Ishikawa (cell line): ENCODE results near the gene PRKN.

Experiments used
- CEBPB ChIP-seq: IDR thresholded peaks from 2 replicates; pipeline ENCODE4 v1.6.1; 2012
- EGR1 ChIP-seq: IDR thresholded peaks from 2 replicates; pipeline ENCODE4 v1.6.1; 2012
- EP300 ChIP-seq: IDR thresholded peaks from 2 replicates; pipeline ENCODE4 v1.6.1; 2012; ENCODE audit warnings: borderline replicate concordance
- FOXM1 ChIP-seq: IDR thresholded peaks from 2 replicates; pipeline ENCODE4 v1.6.1; 2012; ENCODE audit warnings: low read depth, borderline replicate concordance
- MAX ChIP-seq: IDR thresholded peaks from 2 replicates; pipeline ENCODE4 v1.6.1; 2012
- NFIC ChIP-seq: IDR thresholded peaks from 2 replicates; pipeline ENCODE4 v1.6.1; 2012
- RAD21 ChIP-seq: IDR thresholded peaks from 2 replicates; pipeline ENCODE4 v1.6.1; 2012; ENCODE audit warnings: low read depth
- TAF1 ChIP-seq: IDR thresholded peaks from 2 replicates; pipeline ENCODE4 v1.6.1; 2012; ENCODE audit warnings: low read depth, mild to moderate bottlenecking
- TCF12 ChIP-seq: IDR thresholded peaks from 2 replicates; pipeline ENCODE4 v1.6.1; 2012; ENCODE audit warnings: low read depth
- TEAD4 ChIP-seq: IDR thresholded peaks from 2 replicates; pipeline ENCODE4 v1.6.1; 2012
- YY1 ChIP-seq: IDR thresholded peaks from 2 replicates; pipeline ENCODE4 v1.6.1; 2012; ENCODE audit warnings: low read depth
- ZBTB7A ChIP-seq: IDR thresholded peaks from 2 replicates; pipeline ENCODE4 v1.6.1; 2012; ENCODE audit warnings: low read depth
- TF ChIP-seq, protein P1 (sequence below): IDR thresholded peaks from 2 replicates; pipeline ENCODE4 v1.6.1; 2012
- TF ChIP-seq, protein P2 (sequence below): IDR thresholded peaks from 2 replicates; pipeline ENCODE4 v1.6.1; 2012; ENCODE audit warnings: low read depth, mild to moderate bottlenecking

The PRKN gene

GRCh38 chr6:161349886-161350285, 1377.7 kb downstream of the PRKN start:
- TF ChIP-seq, protein P1, sequence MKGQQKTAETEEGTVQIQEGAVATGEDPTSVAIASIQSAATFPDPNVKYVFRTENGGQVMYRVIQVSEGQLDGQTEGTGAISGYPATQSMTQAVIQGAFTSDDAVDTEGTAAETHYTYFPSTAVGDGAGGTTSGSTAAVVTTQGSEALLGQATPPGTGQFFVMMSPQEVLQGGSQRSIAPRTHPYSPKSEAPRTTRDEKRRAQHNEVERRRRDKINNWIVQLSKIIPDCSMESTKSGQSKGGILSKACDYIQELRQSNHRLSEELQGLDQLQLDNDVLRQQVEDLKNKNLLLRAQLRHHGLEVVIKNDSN: no peak
- no peak for TF ChIP-seq MAX
- no peak for TF ChIP-seq NFIC

DNA sequence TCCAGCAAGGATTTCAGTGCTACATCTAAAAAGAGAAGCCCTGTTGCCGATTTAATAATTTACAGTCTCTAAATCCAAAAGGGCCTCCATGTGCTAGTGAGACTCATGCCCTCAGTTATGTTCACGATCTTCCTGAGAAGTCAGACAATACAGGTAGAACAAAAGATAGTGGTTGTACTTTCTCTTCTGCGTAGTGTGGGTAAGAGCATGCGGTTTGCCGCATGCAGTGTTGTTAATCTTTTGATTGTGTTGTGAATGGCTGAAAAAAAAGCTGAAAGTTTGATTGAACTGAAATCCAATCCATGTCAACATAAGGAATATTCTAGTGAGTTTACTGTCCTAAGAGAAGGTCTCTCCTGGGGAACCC, 1379.0 kb downstream of the PRKN start:
- TF ChIP-seq CEBPB: no peak
- TF ChIP-seq ZBTB7A: no peak
- TF ChIP-seq TEAD4: no peak
- no peak for TF ChIP-seq TCF12
- no peak for TF ChIP-seq YY1

DNA sequence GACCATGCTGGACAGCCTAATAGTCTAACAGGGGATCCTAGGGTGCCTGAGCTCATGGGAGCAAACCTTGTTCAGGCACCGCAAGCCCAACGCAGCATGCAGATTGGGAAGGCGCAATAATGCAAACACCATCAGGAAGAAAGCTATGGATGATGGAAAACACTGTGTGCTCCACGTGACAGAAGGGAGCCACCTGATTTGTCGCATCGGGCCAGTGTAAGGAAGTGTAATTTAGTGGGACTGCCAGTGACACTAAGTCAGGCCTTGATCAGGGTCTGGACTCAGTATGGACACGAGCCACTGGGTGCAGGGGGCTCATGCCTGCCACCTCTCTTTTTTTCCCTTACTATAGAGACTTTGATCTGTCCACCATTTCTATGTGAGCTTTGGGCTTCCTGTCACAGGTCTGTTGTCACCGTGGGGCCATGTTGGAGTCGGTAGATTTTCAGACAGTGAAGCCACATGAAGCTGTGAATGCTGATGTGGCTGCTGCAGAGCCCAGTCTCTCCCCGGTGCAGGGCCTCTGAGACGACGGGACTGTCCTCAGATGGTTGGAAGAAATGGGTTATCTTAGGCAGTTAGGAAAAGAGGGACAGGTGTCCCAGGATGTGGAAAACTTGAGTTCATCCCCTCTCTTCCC, 1379.5 kb downstream of the PRKN start:
- TF ChIP-seq TAF1 (no peak), MAX (no peak), EP300 (no peak), TEAD4 (no peak), ZBTB7A (no peak), RAD21 (no peak), YY1 (no peak), EGR1 (no peak), FOXM1 (no peak), TCF12 (no peak), CEBPB (no peak)
- TF ChIP-seq, protein P2, sequence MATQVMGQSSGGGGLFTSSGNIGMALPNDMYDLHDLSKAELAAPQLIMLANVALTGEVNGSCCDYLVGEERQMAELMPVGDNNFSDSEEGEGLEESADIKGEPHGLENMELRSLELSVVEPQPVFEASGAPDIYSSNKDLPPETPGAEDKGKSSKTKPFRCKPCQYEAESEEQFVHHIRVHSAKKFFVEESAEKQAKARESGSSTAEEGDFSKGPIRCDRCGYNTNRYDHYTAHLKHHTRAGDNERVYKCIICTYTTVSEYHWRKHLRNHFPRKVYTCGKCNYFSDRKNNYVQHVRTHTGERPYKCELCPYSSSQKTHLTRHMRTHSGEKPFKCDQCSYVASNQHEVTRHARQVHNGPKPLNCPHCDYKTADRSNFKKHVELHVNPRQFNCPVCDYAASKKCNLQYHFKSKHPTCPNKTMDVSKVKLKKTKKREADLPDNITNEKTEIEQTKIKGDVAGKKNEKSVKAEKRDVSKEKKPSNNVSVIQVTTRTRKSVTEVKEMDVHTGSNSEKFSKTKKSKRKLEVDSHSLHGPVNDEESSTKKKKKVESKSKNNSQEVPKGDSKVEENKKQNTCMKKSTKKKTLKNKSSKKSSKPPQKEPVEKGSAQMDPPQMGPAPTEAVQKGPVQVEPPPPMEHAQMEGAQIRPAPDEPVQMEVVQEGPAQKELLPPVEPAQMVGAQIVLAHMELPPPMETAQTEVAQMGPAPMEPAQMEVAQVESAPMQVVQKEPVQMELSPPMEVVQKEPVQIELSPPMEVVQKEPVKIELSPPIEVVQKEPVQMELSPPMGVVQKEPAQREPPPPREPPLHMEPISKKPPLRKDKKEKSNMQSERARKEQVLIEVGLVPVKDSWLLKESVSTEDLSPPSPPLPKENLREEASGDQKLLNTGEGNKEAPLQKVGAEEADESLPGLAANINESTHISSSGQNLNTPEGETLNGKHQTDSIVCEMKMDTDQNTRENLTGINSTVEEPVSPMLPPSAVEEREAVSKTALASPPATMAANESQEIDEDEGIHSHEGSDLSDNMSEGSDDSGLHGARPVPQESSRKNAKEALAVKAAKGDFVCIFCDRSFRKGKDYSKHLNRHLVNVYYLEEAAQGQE: no peak
- TF ChIP-seq, protein P1: no peak

- TF ChIP-seq EP300 (no peak), ZBTB7A (no peak), FOXM1 (no peak), YY1 (no peak), MAX (no peak), TCF12 (no peak)
- TF ChIP-seq, protein P1: no peak
Observed at GRCh38 chr6:161347125-161347524, 1380.4 kb downstream of the PRKN start.

GRCh38 chr6:161346717-161347116, 1380.8 kb downstream of the PRKN start:
- TF ChIP-seq ZBTB7A (no peak), TAF1 (no peak), CEBPB (no peak), MAX (no peak), EGR1 (no peak), FOXM1 (no peak), NFIC (no peak), TCF12 (no peak), RAD21 (no peak), TEAD4 (no peak), YY1 (no peak)
- TF ChIP-seq, protein P1: no peak
- TF ChIP-seq, protein P2: no peak

DNA sequence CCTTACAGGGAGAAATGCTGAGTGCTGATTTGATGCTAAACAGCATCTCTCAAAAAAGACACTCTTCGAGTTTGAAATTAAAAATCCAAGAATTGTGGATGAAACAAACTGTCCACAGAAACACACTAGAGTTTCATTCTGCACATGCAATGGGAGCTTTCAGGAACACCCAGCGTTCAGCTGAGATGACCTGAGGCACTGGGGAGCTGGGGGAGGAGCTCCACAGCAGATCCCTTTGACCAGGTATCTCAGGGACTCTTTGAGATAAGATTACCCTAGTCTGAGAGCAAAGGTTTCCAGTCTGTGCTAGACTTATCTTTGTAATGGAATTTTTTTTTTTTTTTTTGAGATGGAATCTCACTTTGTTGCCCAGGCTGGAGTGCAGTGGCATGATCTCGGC, 1382.9 kb downstream of the PRKN start:
- no peak for TF ChIP-seq TEAD4
